CD8-positive, alpha-beta memory T cell (primary cell): ENCODE measurements around the gene ESR2. TPM values are rescaled to one million over a fixed set of nuclear protein-coding genes. Genes with fewer than 3 reads are reported as not detected.

Experiments
- CTCF ChIA-PET: fragments of 350-600 bp; sonication (Branson Sonifier 250); formaldehyde crosslinking; loops from one replicate; lab custom pipeline; 2021; ENCODE audit warnings: antibody characterized with exemption; lab: Charles Lee
- POLR2A ChIA-PET: fragments of 350-600 bp; sonication (Branson Sonifier 250); formaldehyde crosslinking; loops from one replicate; lab custom pipeline; 2021; ENCODE audit warnings: antibody characterized with exemption; lab: Charles Lee
- DNase-seq, 5 donors: peaks; one replicate each; pipeline versions ENCODE4 v3.0.0 to v3.0.0-alpha.2; 2020 to 2022; ENCODE audit warnings: mixed read lengths in 1 of 5
- H3K27ac ChIP-seq: one replicate; pipeline ENCODE4 v1.7.0; 2013; ENCODE audit warnings: low read depth, mild to moderate bottlenecking, low read length, moderate library complexity
- H3K27me3 ChIP-seq: 2 replicates; pipeline ENCODE4 v1.7.0; 2013; ENCODE audit warnings: low read length, mild to moderate bottlenecking; ENCODE audit not compliant: insufficient read depth, poor library complexity, severe bottlenecking
- H3K36me3 ChIP-seq: 2 replicates; pipeline ENCODE4 v1.7.0; 2013; ENCODE audit warnings: mild to moderate bottlenecking, low read length, moderate library complexity; ENCODE audit not compliant: insufficient read depth
- H3K4me1 ChIP-seq: 2 replicates; pipeline ENCODE4 v1.7.0; 2013; ENCODE audit warnings: mild to moderate bottlenecking, low read length, moderate library complexity; ENCODE audit not compliant: insufficient read depth
- H3K4me3 ChIP-seq: 2 replicates; pipeline ENCODE4 v1.7.0; 2013; ENCODE audit warnings: mild to moderate bottlenecking, low read length
- H3K9me3 ChIP-seq: 2 replicates; pipeline ENCODE4 v1.7.0; 2013; ENCODE audit warnings: mild to moderate bottlenecking, low read length
- H3K27ac Mint-ChIP-seq, 8 donors: one replicate each; pipeline ENCODE4 v1.8.0; 2020 to 2021; ENCODE audit warnings: mixed read lengths in 8 of 8, mild to moderate bottlenecking in 6 of 8, inconsistent platforms in 3 of 8, moderate library complexity in 3 of 8
- H3K27me3 Mint-ChIP-seq, 2 donors: one replicate each; pipeline ENCODE4 v1.8.0; 2020 to 2021; ENCODE audit warnings: mixed read lengths in 2 of 2, mild to moderate bottlenecking in 1 of 2, moderate library complexity in 1 of 2
- H3K36me3 Mint-ChIP-seq, 3 donors: one replicate each; pipeline ENCODE4 v1.8.0; 2020 to 2021; ENCODE audit warnings: mixed read lengths in 3 of 3, inconsistent platforms in 1 of 3, mild to moderate bottlenecking in 1 of 3
- H3K4me1 Mint-ChIP-seq, 3 donors: one replicate each; pipeline ENCODE4 v1.8.0; 2020 to 2021; ENCODE audit warnings: mixed read lengths in 3 of 3, inconsistent platforms in 1 of 3, mild to moderate bottlenecking in 1 of 3
- H3K4me3 Mint-ChIP-seq, 7 donors: one replicate each; pipeline ENCODE4 v1.8.0; 2020 to 2021; ENCODE audit warnings: mixed read lengths in 7 of 7, mild to moderate bottlenecking in 6 of 7, moderate library complexity in 4 of 7, inconsistent platforms in 2 of 7
- H3K9me3 Mint-ChIP-seq, 5 donors: one replicate each; pipeline ENCODE4 v1.8.0; 2020 to 2022; ENCODE audit warnings: mixed read lengths in 5 of 5, mild to moderate bottlenecking in 3 of 5, moderate library complexity in 2 of 5, inconsistent platforms in 1 of 5
- polyA plus RNA-seq: library from polyadenylated mRNA; unstranded; fragments of 300-500 nt; fragmentation: Illumina TruSeq; gene quantifications from one replicate; pipeline ENCODE4 v1.2.3, GENCODE V29; 2021
- total RNA-seq, 2 experiments: library from RNA; stranded (reverse); gene quantifications; one replicate each; pipeline ENCODE4 v1.2.3, GENCODE V29; 2021

Gene ESR2
- total and polyA plus RNA-seq, 3 experiments from 2014 or later = 0.31 to 0.93 (median 0.74) TPM

DNA sequence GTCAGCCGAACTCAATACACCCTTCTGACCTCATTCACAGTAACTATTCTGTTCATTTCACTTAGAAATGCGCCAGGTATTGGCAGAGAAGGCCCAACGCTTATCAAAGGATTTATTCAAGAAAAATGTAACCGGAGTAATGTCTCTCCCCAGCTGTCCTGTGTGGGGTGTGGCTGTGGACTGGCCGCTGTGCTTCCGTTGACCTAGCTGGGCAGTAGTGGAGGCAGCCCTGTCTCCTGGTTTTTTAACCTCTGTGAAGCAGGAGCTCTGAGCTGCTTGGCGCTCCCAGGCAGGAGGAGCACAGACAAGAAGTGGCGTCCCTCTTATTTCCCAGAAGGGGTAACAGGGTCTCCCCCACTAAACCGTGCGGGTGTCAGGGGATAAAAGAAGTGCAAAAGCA, 85.2 kb downstream of the ESR2 start:
- Mint-ChIP-seq H3K36me3 (peaks cover 0 to 89% (median 21%) of the 10 kb centered on the region in 3 donors), H3K4me3 (no peak overlapping the region), H3K27me3 (peaks cover 0 to 1% of the 10 kb centered on the region in 2 donors), H3K27ac (peak overlapping the region in 2 of 8 donors; percentile 3 to 73), H3K4me1 (no peaks in the 10 kb centered on the region), H3K9me3 (no peaks in the 10 kb centered on the region)
- no peaks in the 10 kb centered on the region for H3K4me1 ChIP-seq
- H3K9me3 ChIP-seq = no peaks in the 10 kb centered on the region
- POLR2A ChIA-PET = interaction anchor here (0.7 kb wide), 1 partner anchor 15 kb away, joined by 3 read pairs; no protein-coding TSS in a partner anchor
- H3K4me3 ChIP-seq = no peak overlapping the region
- H3K27ac ChIP-seq = no peak overlapping the region
- no peaks in the 10 kb centered on the region for H3K27me3 ChIP-seq
- H3K36me3 ChIP-seq = peaks cover 49% of the 10 kb centered on the region
- no peak for DNase-seq
- CTCF ChIA-PET = no interaction called here

DNA sequence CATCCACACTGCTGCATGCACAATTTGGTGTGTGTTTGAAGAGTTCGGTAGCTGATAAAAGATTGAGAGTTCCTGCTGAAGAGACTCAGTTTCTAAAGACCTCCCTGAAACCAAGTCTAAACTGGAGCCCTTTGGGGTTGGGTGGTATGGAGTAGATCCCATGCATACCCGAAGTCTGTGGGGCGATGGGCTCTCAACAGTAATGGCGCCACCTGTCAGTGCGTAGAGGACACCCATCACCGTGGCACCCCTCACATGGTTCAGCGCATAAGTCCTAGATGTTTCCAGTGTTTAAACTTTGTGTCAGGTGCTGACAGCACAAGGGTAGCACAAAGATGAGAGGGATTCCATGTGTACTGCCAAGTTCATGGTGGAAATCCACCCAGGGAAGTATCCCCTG, 85.9 kb downstream of the ESR2 start:
- ChIA-PET POLR2A (no interaction called here), CTCF (no interaction called here)
- Mint-ChIP-seq H3K4me3 (no peak overlapping the region), H3K9me3 (no peaks in the 10 kb centered on the region), H3K27ac (peak overlapping the region in 2 of 8 donors; percentile 27 to 44), H3K36me3 (peaks cover 0 to 89% (median 21%) of the 10 kb centered on the region in 3 donors), H3K27me3 (peaks cover 0 to 1% of the 10 kb centered on the region in 2 donors), H3K4me1 (peaks cover 1 to 4% (median 2%) of the 10 kb centered on the region in 3 donors)
- Histone ChIP-seq H3K9me3 (no peaks in the 10 kb centered on the region), H3K27ac (no peak overlapping the region), H3K4me3 (no peak overlapping the region), H3K36me3 (peaks cover 44% of the 10 kb centered on the region), H3K4me1 (no peaks in the 10 kb centered on the region), H3K27me3 (no peaks in the 10 kb centered on the region)
- DNase-seq = no peak

DNA sequence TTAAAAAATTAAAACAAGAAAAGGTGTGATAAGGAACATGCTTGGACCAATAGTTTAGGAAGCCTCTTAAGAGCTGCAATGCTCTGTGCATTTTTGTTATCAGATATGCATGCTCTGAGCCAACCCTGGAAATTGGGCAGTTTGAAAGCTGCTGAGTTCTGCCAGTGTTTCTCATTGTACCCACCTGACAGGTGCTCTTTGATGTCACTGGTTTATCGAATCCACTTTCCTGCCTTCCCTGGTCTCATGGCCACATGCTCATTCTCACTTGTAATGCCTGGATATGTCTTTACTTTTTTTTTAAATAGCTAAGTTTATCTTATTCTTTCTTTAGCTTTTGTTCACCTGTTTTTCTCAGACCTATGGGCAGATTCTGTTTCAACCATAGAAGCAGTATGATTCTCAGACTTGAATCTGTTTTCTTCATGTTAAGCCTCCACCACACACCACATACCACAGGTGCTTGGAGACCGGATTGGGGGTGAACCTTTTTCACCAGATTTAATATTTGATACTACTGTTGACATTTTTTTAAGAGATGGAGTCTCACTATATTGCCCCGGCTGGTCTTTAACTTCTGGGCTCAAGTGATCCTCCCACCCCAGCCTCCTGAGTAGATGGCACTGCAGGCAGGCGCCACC, 90.7 kb downstream of the ESR2 start:
- ChIA-PET POLR2A (interaction anchor here (0.8 kb wide), 1 partner anchor 19 kb away, joined by 3 read pairs; no protein-coding TSS in a partner anchor), CTCF (interaction anchor here (0.9 to 1.5 kb wide), 2 partner anchors 11 to 14 kb away, joined by 3 to 5 read pairs; no protein-coding TSS in a partner anchor)
- H3K9me3 ChIP-seq = no peaks in the 10 kb centered on the region
- no peaks in the 10 kb centered on the region for H3K27me3 ChIP-seq
- H3K4me3 ChIP-seq = no peak overlapping the region
- no peaks in the 10 kb centered on the region for H3K4me1 ChIP-seq
- H3K27ac ChIP-seq = no peak overlapping the region
- Mint-ChIP-seq H3K36me3 (peaks cover 0 to 80% (median 11%) of the 10 kb centered on the region in 3 donors), H3K27ac (peak overlapping the region in 5 of 8 donors; percentile 5 to 59 (median 26)), H3K4me3 (no peak overlapping the region), H3K27me3 (peaks cover 0 to 1% of the 10 kb centered on the region in 2 donors), H3K9me3 (no peaks in the 10 kb centered on the region), H3K4me1 (peaks cover 7 to 18% (median 9%) of the 10 kb centered on the region in 3 donors)
- DNase-seq = no peak
- peaks cover 6% of the 10 kb centered on the region for H3K36me3 ChIP-seq

DNA sequence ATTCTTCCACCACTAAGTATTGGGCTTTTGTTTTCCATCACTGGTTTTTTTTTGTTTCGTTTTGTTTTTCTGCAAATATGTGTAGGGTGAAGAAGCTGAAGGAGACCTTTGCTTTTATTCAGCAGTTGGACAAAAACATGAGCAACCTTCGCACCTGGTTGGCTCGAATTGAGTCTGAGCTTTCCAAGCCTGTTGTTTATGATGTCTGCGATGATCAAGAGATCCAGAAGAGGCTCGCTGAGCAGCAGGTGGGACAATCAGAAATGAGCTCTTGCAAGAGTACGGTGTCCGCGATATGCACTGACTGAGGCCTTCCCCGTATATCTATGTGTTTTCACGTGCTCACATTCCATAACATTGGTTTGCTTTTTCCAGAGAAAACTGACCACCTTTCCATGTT, 91.5 kb downstream of the ESR2 start:
- peaks cover 0 to 80% (median 8%) of the 10 kb centered on the region in 3 donors for H3K36me3 Mint-ChIP-seq
- peak overlapping the region in 6 of 8 donors; percentile 14 to 59 (median 28) for H3K27ac Mint-ChIP-seq
- Histone ChIP-seq H3K4me3 (no peak overlapping the region), H3K36me3 (peaks cover 3% of the 10 kb centered on the region), H3K27ac (no peak overlapping the region), H3K27me3 (no peaks in the 10 kb centered on the region), H3K4me1 (no peaks in the 10 kb centered on the region), H3K9me3 (no peaks in the 10 kb centered on the region)
- H3K27me3 Mint-ChIP-seq = peaks cover 0 to 1% of the 10 kb centered on the region in 2 donors
- ChIA-PET CTCF (interaction anchor here (0.9 to 1.5 kb wide), 2 partner anchors 10 to 13 kb away, joined by 3 to 5 read pairs; no protein-coding TSS in a partner anchor), POLR2A (interaction anchor here (0.8 kb wide), 1 partner anchor 18 kb away, joined by 3 read pairs; no protein-coding TSS in a partner anchor)
- no peak overlapping the region for H3K4me3 Mint-ChIP-seq
- no peaks in the 10 kb centered on the region for H3K9me3 Mint-ChIP-seq
- DNase-seq = no peak
- peaks cover 8 to 24% (median 12%) of the 10 kb centered on the region in 3 donors for H3K4me1 Mint-ChIP-seq

DNA sequence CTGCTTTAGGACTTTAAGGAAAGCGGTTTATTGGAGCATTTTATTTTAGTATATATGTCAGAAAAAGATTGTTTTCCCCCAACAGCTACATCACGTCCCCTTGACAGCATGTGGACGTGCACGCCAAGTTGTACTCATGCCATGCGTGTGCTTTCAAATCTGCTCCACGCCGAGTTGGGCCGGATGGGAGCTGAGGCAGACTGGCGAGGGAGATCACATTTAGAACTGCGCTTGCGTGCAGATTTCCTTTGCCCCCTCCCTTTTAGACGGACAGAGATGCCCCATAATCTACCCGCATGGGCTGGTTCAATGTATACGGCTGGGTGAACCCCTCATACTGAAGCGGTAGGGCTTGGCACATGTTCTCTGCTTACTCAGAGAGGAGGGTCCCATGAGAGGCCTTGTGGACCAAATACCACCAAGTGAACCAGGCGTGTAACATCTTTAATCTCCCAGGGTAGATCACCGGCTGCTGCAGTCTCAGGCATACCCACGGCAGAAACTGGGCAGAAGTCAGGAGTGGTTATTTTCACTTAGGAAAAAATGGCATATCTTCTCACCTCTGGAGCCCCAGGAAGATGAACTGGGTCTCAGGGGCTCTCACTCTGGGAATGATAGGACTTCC, 92.1 kb downstream of the ESR2 start:
- Mint-ChIP-seq H3K27ac (peak overlapping the region in 1 of 8 donors; percentile 36), H3K9me3 (no peaks in the 10 kb centered on the region), H3K27me3 (peaks cover 0 to 4% of the 10 kb centered on the region in 2 donors), H3K36me3 (peaks cover 0 to 84% (median 8%) of the 10 kb centered on the region in 3 donors), H3K4me1 (peaks cover 13 to 31% (median 19%) of the 10 kb centered on the region in 3 donors), H3K4me3 (no peak overlapping the region)
- no peak for DNase-seq
- peaks cover 3% of the 10 kb centered on the region for H3K36me3 ChIP-seq
- no peaks in the 10 kb centered on the region for H3K27me3 ChIP-seq
- ChIA-PET POLR2A (no interaction called here), CTCF (interaction anchor here (1.1 to 1.5 kb wide), 2 partner anchors 10 to 12 kb away, joined by 3 read pairs; no protein-coding TSS in a partner anchor)
- no peak overlapping the region for H3K4me3 ChIP-seq
- H3K9me3 ChIP-seq = no peaks in the 10 kb centered on the region
- H3K27ac ChIP-seq = no peak overlapping the region
- H3K4me1 ChIP-seq = no peaks in the 10 kb centered on the region

DNA sequence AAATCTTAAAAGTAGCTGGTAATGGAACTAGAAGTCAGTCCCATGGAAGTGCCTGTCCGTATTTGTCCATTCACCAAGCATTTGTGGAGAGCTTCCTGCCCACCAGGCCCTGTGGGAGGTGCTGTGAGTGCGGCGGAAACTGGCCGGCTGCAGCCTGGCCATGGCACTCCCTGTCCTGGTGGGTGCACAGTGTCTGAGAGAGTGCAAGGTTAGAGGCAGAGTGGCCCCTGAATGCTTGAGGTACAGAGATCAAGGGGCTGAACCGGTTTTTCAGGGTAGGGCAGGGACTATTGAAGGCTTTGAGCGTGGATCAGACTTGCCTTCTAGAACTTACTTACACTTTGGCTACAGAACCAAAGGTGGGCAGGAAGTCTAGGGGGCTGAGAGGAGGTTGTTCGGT, 92.9 kb downstream of the ESR2 start:
- Mint-ChIP-seq H3K36me3 (peaks cover 0 to 86% (median 8%) of the 10 kb centered on the region in 3 donors), H3K4me1 (peaks cover 13 to 37% (median 21%) of the 10 kb centered on the region in 3 donors), H3K27ac (peak overlapping the region in 5 of 8 donors; percentile 2 to 94 (median 33)), H3K9me3 (no peaks in the 10 kb centered on the region), H3K27me3 (peaks cover 0 to 5% of the 10 kb centered on the region in 2 donors), H3K4me3 (no peak overlapping the region)
- ChIA-PET POLR2A (no interaction called here), CTCF (interaction anchor here (1.1 kb wide), 1 partner anchor 9 kb away, joined by 3 read pairs; no protein-coding TSS in a partner anchor)
- Histone ChIP-seq H3K9me3 (no peaks in the 10 kb centered on the region), H3K4me3 (no peak overlapping the region), H3K4me1 (peaks cover under 1% of the 10 kb centered on the region), H3K27me3 (no peaks in the 10 kb centered on the region), H3K36me3 (peaks cover 3% of the 10 kb centered on the region), H3K27ac (no peak overlapping the region)
- no peak for DNase-seq

DNA sequence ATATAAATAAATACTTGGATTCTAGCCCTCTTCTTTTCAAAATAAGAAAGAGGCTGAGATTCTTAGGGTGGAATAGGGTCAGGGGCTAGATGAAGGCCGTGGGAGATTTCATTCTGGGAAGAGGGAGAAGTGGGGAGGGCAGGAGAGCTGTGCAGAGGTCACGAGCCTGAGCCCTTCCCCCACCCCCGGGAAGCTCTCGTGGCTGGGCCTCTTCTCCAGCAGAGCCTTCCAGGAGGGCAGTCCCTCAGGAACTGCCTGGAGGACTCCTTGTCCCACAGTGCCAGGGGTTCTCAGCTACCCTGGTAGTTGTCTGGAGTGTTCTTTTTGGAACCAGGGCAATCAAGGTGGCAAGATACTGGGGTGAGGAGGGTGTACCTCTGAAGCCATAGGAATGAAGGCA, 94.0 kb downstream of the ESR2 start:
- Mint-ChIP-seq H3K4me1 (peaks cover 22 to 48% (median 27%) of the 10 kb centered on the region in 3 donors), H3K27me3 (peaks cover 0 to 5% of the 10 kb centered on the region in 2 donors), H3K4me3 (no peak overlapping the region), H3K9me3 (no peaks in the 10 kb centered on the region), H3K27ac (peak overlapping the region in 3 of 8 donors; percentile 6 to 33 (median 10)), H3K36me3 (peaks cover 0 to 88% (median 6%) of the 10 kb centered on the region in 3 donors)
- DNase-seq = no peak
- Histone ChIP-seq H3K27me3 (no peaks in the 10 kb centered on the region), H3K27ac (no peak overlapping the region), H3K36me3 (peaks cover 3% of the 10 kb centered on the region), H3K4me3 (no peak overlapping the region), H3K4me1 (peaks cover 8% of the 10 kb centered on the region), H3K9me3 (no peaks in the 10 kb centered on the region)
- POLR2A ChIA-PET = no interaction called here
- CTCF ChIA-PET = interaction anchor here (1.4 kb wide), 1 partner anchor 104 kb away, joined by 3 read pairs; no protein-coding TSS in a partner anchor
